ENCODE measurements around the gene SOX5. TPM values are rescaled to one million over a fixed set of nuclear protein-coding genes. Genes with fewer than 3 reads are reported as not detected.

The SOX5 gene
- total and polyA plus RNA-seq, 2 donors (not counting 1 experiment from before 2014, with no cell fraction given) = 3.9 to 17.2 TPM

DNA sequence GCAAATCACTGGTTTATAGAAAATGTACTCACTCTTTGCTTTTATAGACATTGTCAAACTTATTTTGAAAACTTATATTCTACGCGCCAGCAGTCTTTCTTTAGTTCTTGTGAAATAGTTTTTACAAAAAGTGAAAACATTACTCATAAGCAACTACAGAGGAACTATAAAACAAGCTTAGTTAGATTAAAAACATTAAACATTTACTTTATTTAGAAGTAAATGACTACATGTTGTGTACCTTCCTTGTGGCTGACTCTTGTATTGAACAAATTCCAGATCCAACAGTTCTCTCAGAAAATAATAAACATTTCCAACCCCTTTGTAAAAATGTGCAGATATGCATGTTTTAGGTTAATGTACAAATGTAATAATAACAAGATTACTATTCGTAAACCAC is 198.5 kb downstream of the SOX5 start:
- intact Hi-C loops (cut with micrococcal nuclease) = no loop called here
- no peaks in the 10 kb centered on the region for H3K9me3 Mint-ChIP-seq (ENCODE audit: insufficient read depth)

DNA sequence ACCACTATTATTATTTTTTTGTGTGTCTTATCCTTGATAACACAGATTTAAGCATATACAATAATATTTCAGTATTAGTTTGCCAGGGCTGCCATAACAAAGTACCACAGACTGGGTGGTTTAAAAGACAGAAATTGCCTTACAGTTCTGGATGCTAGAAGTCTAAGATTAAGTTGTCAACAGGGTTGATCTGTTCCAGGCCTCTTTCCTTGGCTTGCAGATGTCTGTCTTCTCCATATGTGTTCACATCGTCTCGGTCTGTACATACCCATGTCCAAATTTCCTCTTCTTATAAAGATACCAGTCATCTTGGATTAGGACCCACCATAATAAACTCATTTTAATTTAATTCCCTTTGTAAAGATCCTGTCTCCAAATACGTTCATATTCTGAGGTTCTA is 204.8 kb downstream of the SOX5 start:
- H3K4me1 Mint-ChIP-seq = no peaks in the 10 kb centered on the region
- H3K27me3 Mint-ChIP-seq = no peaks in the 10 kb centered on the region
- no peaks in the 10 kb centered on the region for H4K20me1 ChIP-seq (ENCODE audit: control insufficient read depth, insufficient read depth, low read length, poor library complexity, severe bottlenecking)
- no peak for DNase-seq
- ChIA-PET POLR2A (no interaction called here), CTCF (no interaction called here)
- no peaks in the 10 kb centered on the region for H3K36me3 ChIP-seq (replicated peaks in 1 of 2; ENCODE audit: control extremely low read depth in 1 of 2, control insufficient read depth in 1 of 2, extremely low read depth in 1 of 2, insufficient read depth in 2 of 2, low read length in 1 of 2)
- H3K9me3 Mint-ChIP-seq (ENCODE audit: insufficient read depth) = no peaks in the 10 kb centered on the region
- intact Hi-C loops (cut with micrococcal nuclease) = no loop called here
- ATAC-seq (ENCODE audit: low read depth) = no peak
- H3K4me2 ChIP-seq (replicated peaks; ENCODE audit: low read depth, low read length, poor library complexity, severe bottlenecking) = no peak overlapping the region
- no peak overlapping the region for H3K27ac ChIP-seq (ENCODE audit: low read length in 2 of 2)
- no peak overlapping the region for H3K4me3 Mint-ChIP-seq
- no peak overlapping the region for H2AFZ ChIP-seq (ENCODE audit: insufficient read depth, low read depth, low read length, poor library complexity, severe bottlenecking)
- no peak overlapping the region for H3K4me3 ChIP-seq (ENCODE audit: control extremely low read depth in 1 of 5, extremely low read depth in 1 of 5, insufficient read depth in 1 of 5, low read depth in 2 of 5, low read length in 4 of 5)
- no peak overlapping the region for H3K9ac ChIP-seq (ENCODE audit: low read length)
- no peaks in the 10 kb centered on the region for H3K9me3 ChIP-seq (ENCODE audit: control extremely low read depth in 1 of 3, control insufficient read depth in 2 of 3, insufficient read depth in 1 of 3, low read length in 2 of 3)
- no peaks in the 10 kb centered on the region for H3K27me3 ChIP-seq (replicated peaks in 1 of 4; ENCODE audit: control extremely low read depth in 1 of 4, control insufficient read depth in 3 of 4, insufficient read depth in 4 of 4, low read length in 3 of 4)
- H3K27ac Mint-ChIP-seq = no peak overlapping the region
- H3K4me1 ChIP-seq (ENCODE audit: control insufficient read depth in 2 of 2, insufficient read depth in 2 of 2, low read length in 2 of 2) = no peaks in the 10 kb centered on the region
- H3K79me2 ChIP-seq (ENCODE audit: control insufficient read depth, insufficient read depth, low read length) = no peaks in the 10 kb centered on the region
- TF ChIP-seq, protein P1, sequence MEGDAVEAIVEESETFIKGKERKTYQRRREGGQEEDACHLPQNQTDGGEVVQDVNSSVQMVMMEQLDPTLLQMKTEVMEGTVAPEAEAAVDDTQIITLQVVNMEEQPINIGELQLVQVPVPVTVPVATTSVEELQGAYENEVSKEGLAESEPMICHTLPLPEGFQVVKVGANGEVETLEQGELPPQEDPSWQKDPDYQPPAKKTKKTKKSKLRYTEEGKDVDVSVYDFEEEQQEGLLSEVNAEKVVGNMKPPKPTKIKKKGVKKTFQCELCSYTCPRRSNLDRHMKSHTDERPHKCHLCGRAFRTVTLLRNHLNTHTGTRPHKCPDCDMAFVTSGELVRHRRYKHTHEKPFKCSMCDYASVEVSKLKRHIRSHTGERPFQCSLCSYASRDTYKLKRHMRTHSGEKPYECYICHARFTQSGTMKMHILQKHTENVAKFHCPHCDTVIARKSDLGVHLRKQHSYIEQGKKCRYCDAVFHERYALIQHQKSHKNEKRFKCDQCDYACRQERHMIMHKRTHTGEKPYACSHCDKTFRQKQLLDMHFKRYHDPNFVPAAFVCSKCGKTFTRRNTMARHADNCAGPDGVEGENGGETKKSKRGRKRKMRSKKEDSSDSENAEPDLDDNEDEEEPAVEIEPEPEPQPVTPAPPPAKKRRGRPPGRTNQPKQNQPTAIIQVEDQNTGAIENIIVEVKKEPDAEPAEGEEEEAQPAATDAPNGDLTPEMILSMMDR (IDR thresholded peaks at IDR 0.05) = no peak
- TF ChIP-seq EZH2 (IDR thresholded peaks at IDR 0.05; ENCODE audit: borderline replicate concordance, insufficient read depth, low read depth, low read length, poor library complexity, severe bottlenecking) = no peak
- 100% methylated on average over 2 of the region's 3 CpGs for WGBS (ENCODE audit: insufficient coverage)

More for the DNA sequence above, 198.5 kb downstream of the SOX5 start:
- H3K4me3 Mint-ChIP-seq = no peak overlapping the region
- H3K27ac Mint-ChIP-seq = no peak overlapping the region
- POLR2A ChIA-PET = no interaction called here
- H3K27me3 Mint-ChIP-seq = no peaks in the 10 kb centered on the region
- Histone ChIP-seq H3K4me1 (ENCODE audit: control insufficient read depth in 2 of 2, insufficient read depth in 2 of 2, low read length in 2 of 2) (no peaks in the 10 kb centered on the region), H4K20me1 (ENCODE audit: control insufficient read depth, insufficient read depth, low read length, poor library complexity, severe bottlenecking) (no peaks in the 10 kb centered on the region), H3K9ac (ENCODE audit: low read length) (no peak overlapping the region), H3K27me3 (replicated peaks in 1 of 4; ENCODE audit: control extremely low read depth in 1 of 4, control insufficient read depth in 3 of 4, insufficient read depth in 4 of 4, low read length in 3 of 4) (no peaks in the 10 kb centered on the region), H3K4me3 (ENCODE audit: control extremely low read depth in 1 of 5, extremely low read depth in 1 of 5, insufficient read depth in 1 of 5, low read depth in 2 of 5, low read length in 4 of 5) (no peak overlapping the region), H3K79me2 (ENCODE audit: control insufficient read depth, insufficient read depth, low read length) (no peaks in the 10 kb centered on the region), H3K4me2 (replicated peaks; ENCODE audit: low read depth, low read length, poor library complexity, severe bottlenecking) (no peak overlapping the region), H2AFZ (ENCODE audit: insufficient read depth, low read depth, low read length, poor library complexity, severe bottlenecking) (no peak overlapping the region), H3K27ac (ENCODE audit: low read length in 2 of 2) (no peak overlapping the region), H3K36me3 (replicated peaks in 1 of 2; ENCODE audit: control extremely low read depth in 1 of 2, control insufficient read depth in 1 of 2, extremely low read depth in 1 of 2, insufficient read depth in 2 of 2, low read length in 1 of 2) (no peaks in the 10 kb centered on the region), H3K9me3 (ENCODE audit: control extremely low read depth in 1 of 3, control insufficient read depth in 2 of 3, insufficient read depth in 1 of 3, low read length in 2 of 3) (no peaks in the 10 kb centered on the region)
- ATAC-seq (ENCODE audit: low read depth) (no peak), DNase-seq (no peak)
- no peak for TF ChIP-seq EZH2 (IDR thresholded peaks at IDR 0.05; ENCODE audit: borderline replicate concordance, insufficient read depth, low read depth, low read length, poor library complexity, severe bottlenecking)
- TF ChIP-seq, protein P1 (IDR thresholded peaks at IDR 0.05) = no peak
- WGBS (ENCODE audit: insufficient coverage) = no CpG with 5 or more reads among the region's 3 CpGs
- H3K4me1 Mint-ChIP-seq = no peaks in the 10 kb centered on the region
- CTCF ChIA-PET = no interaction called here

Data from B cell (primary cell).